Measurements from ENCODE around the gene STX10.

STX10 gene

GRCh38 chr19:13163609-13164342 is 13.6 kb upstream of the STX10 start:
- TF ChIP-seq CTCF (IDR thresholded peaks at IDR 0.05): no peak

- no peak for TF ChIP-seq CTCF (IDR thresholded peaks at IDR 0.05)
Measured at GRCh38 chr19:13162724-13163608, 12.8 kb upstream of the STX10 start.

GRCh38 chr19:13160557-13160956 is 10.4 kb upstream of the STX10 start:
- TF ChIP-seq CTCF (IDR thresholded peaks at IDR 0.05): no peak

GRCh38 chr19:13159713-13160112 is 9.5 kb upstream of the STX10 start:
- TF ChIP-seq CTCF (IDR thresholded peaks at IDR 0.05): no peak

- no peak for TF ChIP-seq CTCF (IDR thresholded peaks at IDR 0.05)
Measured at GRCh38 chr19:13155472-13156359, 5.5 kb upstream of the STX10 start.

DNA sequence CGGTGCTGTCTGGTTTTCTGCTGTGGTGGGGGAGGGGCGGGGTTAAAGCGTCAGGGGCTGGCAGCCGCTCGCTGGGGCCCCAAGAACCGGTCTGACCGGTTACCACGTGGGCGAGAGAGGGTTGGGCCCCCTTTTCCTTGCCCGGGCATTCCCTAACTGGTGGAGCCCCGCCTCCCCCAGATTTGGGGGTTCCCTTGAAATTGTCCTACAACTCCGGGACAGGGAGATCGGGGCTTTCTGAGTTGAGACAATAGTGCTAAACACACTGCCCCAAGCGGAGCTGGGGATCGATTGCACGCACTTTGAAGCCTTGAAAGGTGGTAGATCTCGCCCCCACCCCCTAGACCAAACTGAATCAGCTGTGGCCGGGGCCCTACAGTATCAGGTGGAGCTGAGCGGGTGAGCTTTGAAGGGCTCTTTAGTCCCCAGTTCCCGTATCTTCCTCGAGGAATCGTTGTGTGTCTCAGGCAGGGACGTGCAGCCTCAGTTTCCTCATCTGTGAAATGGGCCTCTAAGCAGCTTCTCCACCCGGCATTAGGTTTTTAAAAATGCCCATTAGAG is 4.8 kb upstream of the STX10 start:
- TF ChIP-seq CTCF (IDR thresholded peaks at IDR 0.05): no peak

GRCh38 chr19:13154241-13154778 is 4.1 kb upstream of the STX10 start:
- no peak for TF ChIP-seq CTCF (IDR thresholded peaks at IDR 0.05)

All from LNCAP (cell line).